Keratinocyte (primary cell): ENCODE results near the gene TAMALIN. TPM values are rescaled to one million over a fixed set of nuclear protein-coding genes. Genes with fewer than 3 reads are reported as not detected.

Experiments
- DNase-seq: peaks from one replicate; pipeline ENCODE4 v3.0.0-alpha.2; 2011; ENCODE audit warnings: low read depth, missing footprints, low spot score
- FAIRE-seq: peaks from 2 replicates; lab custom pipeline; 2011; peaks lifted over from hg19 to GRCh38; lab: Jason Lieb, UNC
- H2AFZ ChIP-seq: 2 replicates; pipeline ENCODE4 v1.6.0; 2012; ENCODE audit warnings: low read length, control low read depth, inconsistent platforms; ENCODE audit not compliant: control insufficient read depth
- H3K27ac ChIP-seq: 2 replicates; pipeline ENCODE4 v1.5.1; 2011; ENCODE audit warnings: low read length; ENCODE audit not compliant: control insufficient read depth, insufficient read depth
- H3K27me3 ChIP-seq: 3 replicates; pipeline ENCODE4 v1.6.0; 2011; ENCODE audit warnings: low read length; ENCODE audit not compliant: control insufficient read depth, insufficient read depth; ENCODE audit errors: extremely low read depth
- H3K36me3 ChIP-seq, 2 experiments: 2 replicates in 1 of 2; 3 replicates in 1 of 2; pipeline ENCODE4 v1.5.1; 2011; ENCODE audit warnings: low read length in 2 of 2, mild to moderate bottlenecking in 1 of 2; ENCODE audit not compliant: control insufficient read depth in 2 of 2, insufficient read depth in 2 of 2; ENCODE audit errors: extremely low read depth in 1 of 2
- H3K4me1 ChIP-seq: 3 replicates; pipeline ENCODE4 v1.5.1; 2011; ENCODE audit warnings: low read length; ENCODE audit not compliant: control insufficient read depth, insufficient read depth; ENCODE audit errors: extremely low read depth
- H3K4me2 ChIP-seq: 3 replicates; pipeline ENCODE4 v1.6.0; 2011; ENCODE audit warnings: low read depth, low read length; ENCODE audit not compliant: control insufficient read depth, insufficient read depth; ENCODE audit errors: extremely low read depth
- H3K4me3 ChIP-seq, 3 experiments: fragments of 200-600 bp in 1 of 3; sonication (generic) in 1 of 3; 2 replicates in 2 of 3; 3 replicates in 1 of 3; pipeline ENCODE4 v1.5.1; 2011 to 2016; ENCODE audit warnings: low read length in 3 of 3, mild to moderate bottlenecking in 3 of 3, control low read depth in 2 of 3, inconsistent platforms in 1 of 3, low read depth in 1 of 3, mixed read lengths in 1 of 3, mixed run types in 1 of 3, moderate library complexity in 1 of 3; ENCODE audit not compliant: control insufficient read depth in 2 of 3, insufficient read depth in 2 of 3; ENCODE audit errors: extremely low read depth in 1 of 3
- H3K79me2 ChIP-seq: 2 replicates; pipeline ENCODE4 v1.6.0; 2012; ENCODE audit warnings: low read length; ENCODE audit not compliant: control insufficient read depth, insufficient read depth
- H3K9ac ChIP-seq: 3 replicates; pipeline ENCODE4 v1.6.0; 2011; ENCODE audit warnings: low read length; ENCODE audit not compliant: control insufficient read depth, insufficient read depth; ENCODE audit errors: extremely low read depth
- H3K9me1 ChIP-seq: 3 replicates; pipeline ENCODE4 v1.6.0; 2011; ENCODE audit warnings: low read length; ENCODE audit not compliant: control insufficient read depth, insufficient read depth; ENCODE audit errors: extremely low read depth
- H3K9me3 ChIP-seq: 2 replicates; pipeline ENCODE4 v1.5.1; 2012; ENCODE audit warnings: low read depth, low read length; ENCODE audit not compliant: control insufficient read depth
- H4K20me1 ChIP-seq: 3 replicates; pipeline ENCODE4 v1.6.0; 2011; ENCODE audit warnings: low read length; ENCODE audit not compliant: control insufficient read depth, insufficient read depth; ENCODE audit errors: extremely low read depth
- CTCF ChIP-seq, 3 experiments: IDR thresholded peaks in 1 of 3; conservative IDR thresholded peaks in 1 of 3; optimal IDR thresholded peaks in 1 of 3; 2 replicates in 2 of 3; 3 replicates in 1 of 3; pipeline versions ENCODE3 to v1.5.1; 2011; ENCODE audit warnings: low read length in 3 of 3, mild to moderate bottlenecking in 3 of 3, moderate library complexity in 2 of 3, control low read depth in 1 of 3, inconsistent platforms in 1 of 3; ENCODE audit not compliant: insufficient read depth in 2 of 3; ENCODE audit errors: extremely low read depth in 1 of 3
- EZH2 ChIP-seq: IDR thresholded peaks from one replicate; pipeline ENCODE4 v1.6.1; 2012; ENCODE audit warnings: inconsistent platforms, mild to moderate bottlenecking, low read length, moderate library complexity
- dilution Hi-C: fragments of 300-500 bp; cut with MboI; formaldehyde crosslinking; loops from one replicate; pipeline ENCODE4 v1.7.0; 2020; ENCODE audit warnings: low sequenced_read_pairs; ENCODE audit not compliant: extremely low pct_ligation_motif_present
- polyA minus RNA-seq, 3 experiments: library from RNA; depleted of rRNA, polyadenylated mRNA; stranded (reverse); fragments of >200 nt; gene quantifications; 1 replicate in 1 of 3; 2 replicates in 1 of 3; 3 replicates in 1 of 3; pipeline ENCODE4 v1.2.3, GENCODE V29; 2011
- polyA plus RNA-seq, 5 experiments: library from polyadenylated mRNA; depleted of rRNA in 3 of 5; stranded (reverse) in 3 of 5; stranded (forward) in 1 of 5; unstranded in 1 of 5; fragments of >200 nt; gene quantifications; 1 replicate in 1 of 5; 2 replicates in 3 of 5; 3 replicates in 1 of 5; pipeline versions ENCODE4 v1.2.1 to v1.2.3, GENCODE V29; 2011 to 2012; ENCODE audit warnings: missing spikeins in 2 of 5, low read depth in 1 of 5, low replicate concordance in 1 of 5

Gene TAMALIN
- 0.54 to 0.86 TPM (median 0.56 TPM) in 3 replicates for polyA plus RNA-seq
- 1.5 TPM for polyA plus RNA-seq (2011; ENCODE audit: low read depth)
- polyA plus RNA-seq (2011; cell fraction: cytosol; rRNA removed) = 0.27 and 0.61 TPM in 2 replicates
- polyA plus RNA-seq (2011; cell fraction: nucleus; rRNA removed) = 1.7 and 2.5 TPM in 2 replicates
- polyA plus RNA-seq (2012; ENCODE audit: low replicate concordance) = 0.37 and 0.44 TPM in 2 replicates
- polyA minus RNA-seq = 0.20 to 1.1 TPM in 2 of 3 replicates, not detected in the other
- not detected for polyA minus RNA-seq (2011; cell fraction: cytosol; rRNA and poly(A)+ RNA removed)
- polyA minus RNA-seq (2011; cell fraction: nucleus; rRNA and poly(A)+ RNA removed) = 2.2 and 4.9 TPM in 2 replicates

GRCh38 chr12:52006726-52007157 lies at the start of gene TAMALIN:
TAMALIN (plus strand) TSS chr12:52006946; CDS start chr12:52007020, 74 bp downstream.
- H3K4me1 ChIP-seq = peaks cover 3% of the 10 kb centered on the region
- TF ChIP-seq CTCF (optimal IDR thresholded peaks at IDR 0.05 in 1 of 3, IDR thresholded peaks at IDR 0.05 in 1 of 3, conservative IDR thresholded peaks at IDR 0.05 in 1 of 3; ENCODE audit: extremely low read depth in 1 of 3, insufficient read depth in 2 of 3, low read length in 3 of 3) (no peak), EZH2 (no peak)
- H4K20me1 ChIP-seq = peaks cover 7% of the 10 kb centered on the region
- H3K9ac ChIP-seq = peak within 1 kb of the TSS; percentile 37
- dilution Hi-C loops = no loop called here
- peak within 1 kb of the TSS; percentile 20 to 34 (median 31) for H3K4me3 ChIP-seq
- H3K79me2 ChIP-seq = no peaks in the 10 kb centered on the region
- no peak for DNase-seq
- H3K4me2 ChIP-seq = peak within 1 kb of the TSS; percentile 32
- no peaks in the 10 kb centered on the region for H3K36me3 ChIP-seq
- no peak within 1 kb of the TSS for H3K27ac ChIP-seq
- H3K9me3 ChIP-seq = no peaks in the 10 kb centered on the region
- no peak for FAIRE-seq
- H2AFZ ChIP-seq = peak within 1 kb of the TSS; percentile 19
- peaks cover 3% of the 10 kb centered on the region for H3K9me1 ChIP-seq
- H3K27me3 ChIP-seq = peaks cover 28% of the 10 kb centered on the region

DNA sequence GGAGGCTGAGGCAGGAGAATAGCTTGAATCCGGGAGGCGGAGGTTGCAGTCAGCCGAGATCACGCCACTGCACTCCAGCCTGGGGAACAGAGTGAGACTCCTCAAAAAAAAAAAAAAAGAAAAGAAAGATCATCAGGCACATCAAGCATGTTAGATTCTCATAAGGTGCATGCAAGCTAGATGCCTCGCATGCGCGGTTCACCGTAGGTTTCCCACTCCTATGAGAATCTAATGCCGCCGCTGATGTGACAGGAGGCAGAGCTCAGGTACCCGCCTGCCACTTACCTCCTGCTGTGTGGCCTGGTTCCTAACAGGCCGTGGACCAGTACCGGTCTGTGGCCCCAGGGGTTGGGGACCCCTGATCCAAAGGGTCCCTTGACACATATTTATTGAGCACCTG lies 48.2 kb upstream of the TAMALIN start:
- H2AFZ ChIP-seq = no peak overlapping the region
- TF ChIP-seq CTCF (optimal IDR thresholded peaks at IDR 0.05 in 1 of 3, IDR thresholded peaks at IDR 0.05 in 1 of 3, conservative IDR thresholded peaks at IDR 0.05 in 1 of 3; ENCODE audit: extremely low read depth in 1 of 3, insufficient read depth in 2 of 3, low read length in 3 of 3) = no peak
- TF ChIP-seq EZH2 = no peak
- DNase-seq = no peak
- H3K9ac ChIP-seq = no peak overlapping the region
- no peak for FAIRE-seq
- peaks cover 37% of the 10 kb centered on the region for H3K4me1 ChIP-seq
- H3K9me1 ChIP-seq = no peaks in the 10 kb centered on the region
- peaks cover 69% of the 10 kb centered on the region for H3K79me2 ChIP-seq
- H3K27me3 ChIP-seq = no peaks in the 10 kb centered on the region
- H3K27ac ChIP-seq = no peak overlapping the region
- dilution Hi-C loops = no loop called here
- H3K4me2 ChIP-seq = no peak overlapping the region
- peaks cover 3% of the 10 kb centered on the region for H4K20me1 ChIP-seq
- no peak overlapping the region for H3K4me3 ChIP-seq
- H3K36me3 ChIP-seq = peaks cover 0 to 2% of the 10 kb centered on the region in 2 experiments
- no peaks in the 10 kb centered on the region for H3K9me3 ChIP-seq
